Ovary (tissue), 9 donors: ENCODE data around the gene RHOB. TPM values are rescaled to one million over a fixed set of nuclear protein-coding genes. Genes with fewer than 3 reads are reported as not detected.
"Not testable (repeated sequence)": the region's sequence is repeated elsewhere in the genome, so short reads cannot be mapped to it uniquely, and the experiment has no call there.

ENCODE experiments used
- DNase-seq, 5 donors: peaks; one replicate each; pipeline ENCODE4 v3.0.0-alpha.2; 2019 to 2020
- H3K27ac ChIP-seq, 2 donors: fragments of 200-600 bp; one replicate each; pipeline versions ENCODE4 v1.5.1 to v1.8.0; 2019 to 2022
- H3K27me3 ChIP-seq: fragments of 200-600 bp; one replicate; pipeline ENCODE4 v1.8.0; 2022
- H3K36me3 ChIP-seq: fragments of 200-600 bp; sonication (generic); one replicate; pipeline ENCODE4 v1.5.1; 2019
- H3K4me1 ChIP-seq: one replicate; pipeline ENCODE4 v1.8.1; 2013; ENCODE audit warnings: mild to moderate bottlenecking, moderate library complexity; ENCODE audit not compliant: insufficient read depth
- H3K4me3 ChIP-seq: fragments of 200-600 bp; sonication (generic); one replicate; pipeline ENCODE4 v1.5.1; 2017
- H3K9me3 ChIP-seq, 2 donors: fragments of 200-600 bp in 1 of 2; sonication (generic) in 1 of 2; one replicate each; pipeline versions ENCODE4 v1.5.1 to v1.8.1; 2013 to 2019; ENCODE audit warnings: mild to moderate bottlenecking in 1 of 2, moderate library complexity in 1 of 2
- EP300 ChIP-seq: sonication (generic); formaldehyde crosslinking; IDR thresholded peaks from one replicate; pipeline ENCODE4 v1.6.1; 2017; ENCODE audit warnings: antibody characterized with exemption
- POLR2A ChIP-seq: fragments of 450-650 bp; IDR thresholded peaks from one replicate; pipeline ENCODE4 v1.6.1; 2017; ENCODE audit warnings: antibody characterized with exemption, mild to moderate bottlenecking, moderate library complexity
- WGBS, 3 donors: extraction: QIAGEN DNeasy Blood & Tissue Kit in 1 of 3; methylation state at CpG; one replicate each; pipeline versions ENCODE4 v1.1.5 to v1.1.7; 2013 to 2017; 5-methylcytosine and 5-hydroxymethylcytosine counted together
- intact Hi-C, 4 donors: fragments of 100-400 bp; cut with DNase I; formaldehyde crosslinking; loops; one replicate each; pipeline versions ENCODE4 v1.11.0 to v1.15.1; 2022 to 2023
- polyA plus RNA-seq, 2 donors: library from polyadenylated mRNA; stranded (reverse); fragments of 200-250 nt in 1 of 2; fragments of 350-450 nt in 1 of 2; fragmentation: Illumina TruSeq in 1 of 2; extraction: RNeasy Lipid Tissue Mini Kit (QIAGEN cat#74804) in 1 of 2; gene quantifications; one replicate each; pipeline ENCODE4 v1.2.3, GENCODE V29; 2013 to 2014
- total RNA-seq, 7 donors: library from RNA; depleted of rRNA in 2 of 7; stranded (reverse); fragments of >200 nt in 2 of 7; fragmentation: NEBNext Ultra II Directional in 3 of 7; extraction: Animal tissue kit (Norgen Biotek cat#: 25700) in 3 of 7; gene quantifications; one replicate each; pipeline versions ENCODE4 v1.1.0 to v1.2.4, GENCODE V29; 2016 to 2023
- TF ChIP-seq, protein P1 (sequence below), 3 donors: fragments of 450-650 bp in 2 of 3; fragments of 200-600 bp in 1 of 3; IDR thresholded peaks; one replicate each; pipeline versions ENCODE4 v1.5.1 to v1.8.0; 2016 to 2022; ENCODE audit warnings: antibody characterized with exemption in 3 of 3, mild to moderate bottlenecking in 1 of 3
- donor health status: DM: no; HTN: no; CAD: no; lungs with moderate emphysema.
- donor health status: DM: no; HTN: no; CAD: no.
- donor health status: Bipolar disorder and iron deficiency.
- donor health status: DM: yes; HTN: yes; CAD: no.
- donor health status: DM: no; HTN: no; CAD: no.
- donor health status: DM: yes; HTN: yes; CAD: no.

RHOB gene
- total and polyA plus RNA-seq, 9 donors = 200 to 1,363 (median 432) TPM

DNA sequence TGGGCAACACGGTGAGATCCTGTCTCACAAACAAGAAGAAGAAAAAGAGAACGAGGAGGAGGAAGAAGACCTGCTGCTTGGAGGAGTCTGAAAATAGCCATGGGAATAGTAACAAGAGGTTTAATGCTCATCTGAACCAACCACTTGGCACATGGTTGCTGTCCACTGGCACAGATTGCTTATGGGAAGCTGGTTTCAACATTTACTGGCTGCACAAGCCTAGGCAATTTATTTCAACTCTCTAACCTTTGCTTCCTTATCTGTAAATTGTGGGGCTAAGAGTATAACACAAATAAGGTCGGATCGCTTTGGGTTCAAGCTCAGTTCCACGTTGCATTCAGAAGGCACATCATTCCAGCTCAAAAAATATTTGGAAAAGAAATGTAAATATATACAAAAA, 14.2 kb upstream of the RHOB start:
- TF ChIP-seq, protein P1, sequence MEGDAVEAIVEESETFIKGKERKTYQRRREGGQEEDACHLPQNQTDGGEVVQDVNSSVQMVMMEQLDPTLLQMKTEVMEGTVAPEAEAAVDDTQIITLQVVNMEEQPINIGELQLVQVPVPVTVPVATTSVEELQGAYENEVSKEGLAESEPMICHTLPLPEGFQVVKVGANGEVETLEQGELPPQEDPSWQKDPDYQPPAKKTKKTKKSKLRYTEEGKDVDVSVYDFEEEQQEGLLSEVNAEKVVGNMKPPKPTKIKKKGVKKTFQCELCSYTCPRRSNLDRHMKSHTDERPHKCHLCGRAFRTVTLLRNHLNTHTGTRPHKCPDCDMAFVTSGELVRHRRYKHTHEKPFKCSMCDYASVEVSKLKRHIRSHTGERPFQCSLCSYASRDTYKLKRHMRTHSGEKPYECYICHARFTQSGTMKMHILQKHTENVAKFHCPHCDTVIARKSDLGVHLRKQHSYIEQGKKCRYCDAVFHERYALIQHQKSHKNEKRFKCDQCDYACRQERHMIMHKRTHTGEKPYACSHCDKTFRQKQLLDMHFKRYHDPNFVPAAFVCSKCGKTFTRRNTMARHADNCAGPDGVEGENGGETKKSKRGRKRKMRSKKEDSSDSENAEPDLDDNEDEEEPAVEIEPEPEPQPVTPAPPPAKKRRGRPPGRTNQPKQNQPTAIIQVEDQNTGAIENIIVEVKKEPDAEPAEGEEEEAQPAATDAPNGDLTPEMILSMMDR (IDR thresholded peaks at IDR 0.05) = no peak
- no peak for TF ChIP-seq EP300
- no peak for TF ChIP-seq POLR2A
- H3K4me3 ChIP-seq = no peak overlapping the region
- H3K36me3 ChIP-seq = no peaks in the 10 kb centered on the region
- H3K4me1 ChIP-seq = no peaks in the 10 kb centered on the region
- DNase-seq = no peak
- WGBS, 3 donors = 45 to 63% (median 53%) methylated on average over 5 of the region's 5 CpGs
- H3K9me3 ChIP-seq = no peaks in the 10 kb centered on the region
- H3K27ac ChIP-seq = no peak overlapping the region
- no peaks in the 10 kb centered on the region for H3K27me3 ChIP-seq
- intact Hi-C loops = no loop called here

DNA sequence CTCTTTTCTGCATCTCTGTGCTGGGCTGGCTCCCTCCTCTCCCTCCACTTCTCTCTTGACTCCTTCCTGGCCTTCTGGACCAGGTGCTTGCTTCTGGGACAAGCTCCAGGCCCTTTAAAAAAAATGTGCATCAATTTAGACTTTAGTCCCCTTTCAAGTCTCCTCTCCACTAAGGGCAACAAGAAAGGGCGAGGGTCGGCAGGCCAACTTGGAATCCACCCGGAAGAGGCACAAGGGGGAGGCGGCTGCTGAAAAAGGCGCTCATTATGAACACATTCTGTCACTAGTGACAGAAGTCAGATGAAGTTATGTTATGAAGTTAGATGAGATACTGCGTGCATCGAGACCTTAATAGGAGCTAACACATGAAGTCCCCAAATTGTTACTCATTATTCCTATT, 13.6 kb upstream of the RHOB start:
- Histone ChIP-seq H3K9me3 (no peaks in the 10 kb centered on the region), H3K4me3 (no peak overlapping the region), H3K27ac (no peak overlapping the region), H3K4me1 (no peaks in the 10 kb centered on the region), H3K36me3 (no peaks in the 10 kb centered on the region), H3K27me3 (no peaks in the 10 kb centered on the region)
- intact Hi-C loops = no loop called here
- DNase-seq = peak in 1 of 5 donors; percentile 12
- TF ChIP-seq, protein P1 (IDR thresholded peaks at IDR 0.05) = no peak
- TF ChIP-seq POLR2A = no peak
- 82 to 87% (median 84%) methylated on average over 7 of the region's 7 CpGs for WGBS, 3 donors

DNA sequence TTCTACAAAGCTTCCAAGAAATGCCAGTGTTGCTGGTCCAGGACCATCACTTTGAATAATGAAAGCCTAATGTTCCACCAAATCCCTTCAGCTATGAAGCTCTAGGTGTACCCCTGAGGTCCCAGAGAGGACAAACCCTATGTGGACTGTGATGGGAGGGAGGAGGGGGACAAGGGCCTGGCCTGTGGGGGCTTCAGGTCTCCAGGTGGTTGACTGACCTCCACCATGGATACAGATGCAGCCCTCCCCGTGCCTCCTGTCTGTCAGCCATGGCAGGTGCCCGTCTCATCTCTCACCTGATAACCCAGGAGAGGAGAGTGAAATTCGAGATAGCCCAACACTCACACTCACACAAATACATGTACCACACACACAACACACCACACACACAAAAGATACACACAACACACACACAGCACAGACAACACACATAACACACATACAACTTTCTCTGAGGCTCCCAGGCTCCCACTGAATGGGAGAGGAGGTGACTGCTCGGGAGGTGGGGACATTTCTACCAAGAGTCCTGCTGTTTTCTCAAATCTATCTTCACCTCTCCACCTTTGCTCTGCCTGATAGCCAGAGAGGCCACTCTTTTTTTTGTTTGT, 12.8 kb upstream of the RHOB start:
- no peaks in the 10 kb centered on the region for H3K4me1 ChIP-seq
- no peaks in the 10 kb centered on the region for H3K9me3 ChIP-seq
- TF ChIP-seq, protein P1 (IDR thresholded peaks at IDR 0.05) = no peak
- TF ChIP-seq EP300 (no peak), POLR2A (no peak)
- no peaks in the 10 kb centered on the region for H3K36me3 ChIP-seq
- DNase-seq = peak in 1 of 5 donors; percentile 11
- no peaks in the 10 kb centered on the region for H3K27me3 ChIP-seq
- H3K4me3 ChIP-seq = no peak overlapping the region
- intact Hi-C loops = no loop called here
- 82 to 92% (median 91%) methylated on average over 4 of the region's 4 CpGs for WGBS, 3 donors
- no peak overlapping the region for H3K27ac ChIP-seq

DNA sequence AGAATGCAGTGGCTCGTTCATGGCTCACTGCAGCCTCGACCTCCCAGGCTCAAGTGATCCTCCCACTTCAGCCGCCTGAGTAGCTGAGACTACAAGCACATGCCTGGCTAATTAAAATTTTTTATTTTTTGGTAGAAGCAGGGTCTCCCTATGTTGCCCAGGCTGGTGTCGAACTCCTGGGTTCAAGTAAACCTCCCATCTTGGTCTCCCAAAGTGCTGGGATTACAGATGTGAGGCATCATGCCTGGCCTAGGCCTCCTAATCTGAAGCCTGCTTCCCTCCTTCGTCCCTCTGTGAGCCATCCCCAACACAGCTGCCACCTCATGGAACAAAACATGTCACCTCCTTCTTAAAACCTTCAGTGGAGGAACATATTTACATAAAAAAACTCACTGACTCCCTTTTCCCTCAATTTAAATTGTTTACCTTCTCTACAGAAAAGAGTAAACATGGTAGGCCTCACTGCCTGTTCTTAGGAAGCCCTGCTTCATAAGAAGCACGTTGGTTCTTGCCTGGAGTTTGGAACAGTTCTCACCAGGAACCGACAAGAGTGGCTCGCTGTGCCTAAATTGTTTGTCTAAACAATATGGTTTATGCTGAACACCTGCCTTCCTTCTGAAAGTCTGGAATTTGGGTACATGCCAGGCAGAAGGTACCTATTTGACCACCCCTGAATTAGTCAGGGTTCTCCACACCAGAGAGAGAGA, 12.1 kb upstream of the RHOB start:
- intact Hi-C loops = no loop called here
- H3K4me3 ChIP-seq = no peak overlapping the region
- 77 to 86% (median 83%) methylated on average over 8 of the region's 8 CpGs for WGBS, 3 donors
- no peaks in the 10 kb centered on the region for H3K4me1 ChIP-seq
- no peak for TF ChIP-seq EP300
- TF ChIP-seq POLR2A = no peak
- TF ChIP-seq, protein P1 (IDR thresholded peaks at IDR 0.05) = no peak
- no peaks in the 10 kb centered on the region for H3K9me3 ChIP-seq
- no peak overlapping the region for H3K27ac ChIP-seq
- DNase-seq = no peak
- H3K36me3 ChIP-seq = no peaks in the 10 kb centered on the region
- H3K27me3 ChIP-seq = no peaks in the 10 kb centered on the region

DNA sequence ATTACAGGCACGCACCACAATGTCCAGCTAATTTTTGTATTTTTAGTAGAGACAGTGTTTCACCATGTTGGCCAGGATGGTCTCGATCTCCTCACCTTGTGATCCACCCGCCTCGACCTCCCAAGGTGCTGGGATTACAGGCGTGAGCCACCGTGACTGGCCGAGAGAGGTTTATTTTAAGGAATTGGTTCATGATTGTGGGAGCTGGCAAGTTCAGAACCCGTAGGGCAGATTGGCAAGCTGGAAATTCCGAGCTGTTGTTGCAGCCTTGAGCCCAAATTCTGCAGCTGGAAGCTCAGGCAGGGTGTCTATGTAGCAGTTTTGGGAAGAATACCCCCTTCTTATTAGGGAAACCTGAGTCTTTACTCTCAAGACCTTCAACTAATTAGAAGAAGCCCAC, 11.4 kb upstream of the RHOB start:
- H3K27ac ChIP-seq, H3K4me3 ChIP-seq, H3K36me3 ChIP-seq, intact Hi-C loops, H3K9me3 ChIP-seq, H3K27me3 ChIP-seq, H3K4me1 ChIP-seq: not testable (repeated sequence)
- DNase-seq = peak in 1 of 5 donors; percentile 7
- 84 to 91% (median 86%) methylated on average over 9 of the region's 9 CpGs for WGBS, 3 donors
